HCEC 1CT (cell line): Measurements from ENCODE around the gene FBXL22.

Experiments
- DNase-seq: peaks from one replicate; pipeline ENCODE4 v3.0.0-alpha.2; 2017

Gene FBXL22

GRCh38 chr15:63593705-63594671 lies 3.2 kb upstream of the FBXL22 start:
- DNase-seq: no peak

GRCh38 chr15:63595065-63595464 lies 2.1 kb upstream of the FBXL22 start:
- DNase-seq: no peak

DNA sequence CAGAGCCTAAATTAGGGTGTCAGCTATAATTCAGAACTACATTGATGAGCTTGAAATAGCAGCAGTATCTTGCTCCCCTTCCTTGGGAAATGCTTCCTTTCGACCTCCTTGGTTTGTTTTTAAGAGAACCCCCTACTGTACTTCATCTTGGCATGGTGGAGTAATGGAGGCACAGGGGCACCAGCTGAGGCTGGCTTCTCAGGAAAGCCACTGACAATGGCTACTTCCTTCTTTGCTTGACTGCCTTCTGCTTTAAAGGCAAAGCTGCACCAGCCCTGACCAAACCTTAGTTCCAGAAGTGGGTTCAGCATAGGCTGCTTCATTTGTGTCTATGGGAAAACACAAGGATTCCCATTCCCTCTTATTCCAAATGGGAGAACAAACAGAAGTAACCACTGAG lies 1.5 kb upstream of the FBXL22 start:
- DNase-seq: no peak

- no peak for DNase-seq
Measured at GRCh38 chr15:63596676-63597037, 530 bp upstream of the FBXL22 start.

DNA sequence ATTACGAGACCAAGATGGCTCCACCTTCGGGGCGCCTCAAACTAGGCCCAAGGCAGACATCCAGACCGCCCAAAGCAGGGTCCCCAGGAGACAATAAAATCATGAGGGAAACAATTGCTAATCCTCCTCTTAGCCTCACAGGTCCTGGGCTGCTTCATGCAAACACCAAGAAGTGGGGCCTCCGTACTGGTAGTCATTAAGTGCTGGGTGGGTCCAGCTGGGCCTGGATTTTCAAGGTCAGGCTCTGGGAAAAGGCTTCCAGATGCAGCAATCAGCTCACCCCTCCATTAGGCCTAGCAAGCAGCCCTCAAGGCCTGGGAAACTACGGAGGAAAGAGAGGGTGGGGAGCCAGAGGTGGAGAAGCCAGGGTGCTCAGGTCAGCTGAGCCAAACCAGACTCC lies 634 bp downstream of the FBXL22 start:
- DNase-seq: no peak

DNA sequence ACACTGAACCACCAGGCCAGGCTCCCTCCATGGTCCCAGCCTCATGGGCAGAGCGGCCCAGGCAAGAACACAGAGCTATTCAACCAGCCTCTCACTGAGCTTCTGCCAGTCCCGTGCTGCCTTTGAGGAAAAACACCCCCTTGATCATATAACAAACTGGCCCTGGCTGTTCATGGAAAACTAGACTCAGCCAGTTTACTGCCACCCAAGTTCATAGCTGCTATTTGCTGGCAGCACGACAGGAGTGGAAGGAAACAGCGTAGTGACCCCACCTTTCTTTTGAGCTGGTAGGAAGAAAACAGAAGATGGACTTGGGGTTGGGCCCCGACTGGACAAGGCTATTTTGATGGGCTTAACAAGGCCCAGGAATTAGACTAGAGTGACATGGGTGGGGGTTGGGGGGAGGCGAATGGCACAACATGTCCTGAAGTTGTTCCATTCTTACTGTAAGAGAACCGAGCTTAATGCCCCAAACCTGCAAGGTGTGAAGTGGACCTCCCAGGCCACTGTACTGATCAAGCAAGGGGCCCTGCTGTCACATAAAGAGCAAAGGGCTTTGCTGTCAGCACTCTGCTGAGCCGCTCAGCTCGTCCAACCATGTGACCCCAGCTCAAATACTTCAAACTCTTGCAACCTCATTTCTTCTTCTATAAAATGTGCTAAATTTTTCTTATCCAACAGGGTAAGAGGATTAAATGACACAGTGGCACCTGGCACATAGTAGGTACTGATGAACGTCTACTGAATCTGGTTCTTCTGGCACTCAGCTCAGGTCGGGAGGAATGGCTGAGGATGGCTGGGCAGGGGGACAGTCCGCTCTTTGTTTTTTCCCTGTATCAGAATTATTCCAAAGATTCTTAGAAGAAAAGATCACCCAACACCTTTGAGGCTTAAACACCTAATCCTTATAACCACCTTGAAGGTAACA lies 1.6 kb downstream of the FBXL22 start:
- no peak for DNase-seq

DNA sequence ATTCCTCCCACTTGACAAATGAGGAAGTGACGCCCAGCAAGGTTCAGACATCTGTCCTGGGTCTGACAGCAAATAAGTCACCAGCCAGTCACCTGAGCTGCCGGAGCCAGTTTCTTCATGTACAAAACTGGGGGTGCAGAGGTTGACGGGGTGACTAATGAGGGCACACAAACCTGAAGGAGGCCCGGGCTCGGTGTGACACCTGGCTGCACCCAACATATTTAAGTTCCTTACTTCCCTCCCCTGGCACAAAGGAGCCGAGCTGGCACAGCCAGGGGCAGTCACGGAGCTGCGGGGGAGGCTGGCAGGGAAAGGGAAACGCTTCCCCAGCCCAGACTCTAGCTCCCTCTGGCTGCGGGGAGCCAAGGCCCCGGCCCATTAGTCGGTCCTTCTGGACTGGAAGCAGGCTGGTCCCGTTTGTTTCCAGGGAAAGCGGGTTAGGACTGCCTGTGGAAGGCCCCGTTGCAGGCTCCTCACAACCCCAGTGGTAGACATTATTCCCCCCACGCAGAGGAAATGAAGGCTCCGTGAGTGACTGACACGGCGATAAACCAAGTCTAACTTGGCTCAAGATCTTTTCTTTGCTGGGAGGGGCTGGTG lies 2.3 kb downstream of the FBXL22 start:
- peak; percentile 30 for DNase-seq

- no peak for DNase-seq
Measured at GRCh38 chr15:63600001-63600615, 2.9 kb downstream of the FBXL22 start.

- DNase-seq: peak; percentile 96
Measured at GRCh38 chr15:63600616-63601025, 3.4 kb downstream of the FBXL22 start.

- no peak for DNase-seq
Measured at GRCh38 chr15:63601026-63601703, 4.0 kb downstream of the FBXL22 start.

- no peak for DNase-seq
Measured at GRCh38 chr15:63601704-63602185, 4.6 kb downstream of the FBXL22 start.

GRCh38 chr15:63602595-63602994 lies 5.4 kb downstream of the FBXL22 start:
- DNase-seq: no peak

DNA sequence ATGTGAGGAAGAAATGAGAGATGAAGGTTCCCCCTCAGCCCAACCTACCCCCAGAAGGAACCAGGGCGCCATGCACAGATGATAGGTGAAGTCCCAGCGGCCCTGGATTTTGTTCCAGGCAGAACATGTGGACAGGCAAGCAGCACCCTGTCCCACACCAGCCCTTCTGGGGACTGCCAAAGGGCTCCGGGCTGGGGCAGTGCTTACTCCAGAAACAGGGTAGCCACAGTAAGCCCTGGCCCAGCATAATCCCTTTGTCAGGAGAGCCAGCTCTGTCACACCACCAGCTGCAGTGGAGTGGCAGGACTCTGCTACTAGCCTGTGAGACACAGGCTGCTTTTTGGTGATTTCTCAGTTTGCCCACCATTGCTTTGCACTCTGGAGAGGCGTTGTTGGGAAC lies 6.3 kb downstream of the FBXL22 start:
- no peak for DNase-seq

GRCh38 chr15:63604281-63604680 lies 7.1 kb downstream of the FBXL22 start:
- no peak for DNase-seq

DNA sequence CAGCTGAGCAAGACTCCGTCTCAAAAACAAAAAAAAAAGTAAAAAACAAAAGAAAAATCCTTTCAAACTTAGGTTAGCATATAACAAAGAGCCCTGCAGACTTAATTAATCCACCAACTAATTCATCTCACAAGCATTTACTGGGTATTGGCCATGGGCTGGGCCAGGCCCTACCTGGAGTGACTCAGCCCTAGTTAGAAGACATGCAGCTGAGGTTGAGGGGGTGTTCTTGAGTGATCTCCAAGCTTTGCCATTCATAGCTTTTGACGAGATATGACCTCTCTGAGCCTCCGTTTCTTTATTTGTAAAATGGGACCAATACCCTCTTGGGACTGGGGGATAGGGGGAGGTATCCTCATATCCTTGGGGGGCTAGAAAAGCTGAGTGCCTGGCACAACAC lies 7.8 kb downstream of the FBXL22 start:
- DNase-seq: no peak

DNA sequence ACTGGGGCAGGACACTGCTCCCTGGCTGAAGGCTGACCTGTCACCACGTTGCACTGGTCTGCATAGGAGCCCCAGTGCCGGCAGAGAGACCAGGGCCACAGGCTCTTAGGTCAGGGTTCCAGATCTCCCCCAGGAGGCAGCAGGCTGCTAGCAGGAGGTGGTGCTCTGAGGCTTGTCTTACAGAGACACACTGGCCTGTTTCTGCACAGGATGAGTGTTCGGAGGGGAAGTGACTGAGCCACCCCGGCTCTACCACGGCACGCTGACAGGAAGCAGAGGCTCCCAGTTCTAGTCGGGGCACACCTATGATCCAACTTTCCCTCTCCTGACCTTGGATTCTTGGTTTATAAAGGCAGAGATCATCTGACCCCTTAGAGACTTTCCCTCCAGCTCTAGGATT lies 8.6 kb downstream of the FBXL22 start:
- DNase-seq: no peak

GRCh38 chr15:63606308-63606707 lies 9.1 kb downstream of the FBXL22 start:
- DNase-seq: no peak

DNA sequence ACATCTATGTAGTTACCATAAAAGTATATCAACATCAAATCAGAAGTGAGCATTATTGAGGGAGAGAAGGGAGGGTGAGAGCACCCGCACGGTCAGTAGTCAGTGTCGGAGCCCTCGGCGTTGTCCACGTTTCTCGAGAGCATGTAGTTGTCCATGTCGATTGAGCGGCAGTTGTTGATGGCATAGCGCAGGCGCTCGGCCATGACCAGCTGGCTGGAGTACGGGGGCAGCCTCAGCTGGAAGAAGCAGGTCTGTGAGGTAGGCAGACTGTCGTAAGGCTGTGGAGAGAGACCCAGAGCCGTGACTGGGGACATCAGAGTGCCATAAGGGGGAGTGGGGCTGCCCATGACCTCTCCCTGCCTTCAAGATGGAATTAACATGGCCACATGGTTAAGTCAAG lies 11.8 kb downstream of the FBXL22 start:
- DNase-seq: no peak

GRCh38 chr15:63609448-63609847 lies 12.3 kb downstream of the FBXL22 start:
- no peak for DNase-seq

GRCh38 chr15:63610209-63610841 lies 13.1 kb downstream of the FBXL22 start:
- DNase-seq: peak; percentile 77

- no peak for DNase-seq
Measured at GRCh38 chr15:63611177-63611576, 14.0 kb downstream of the FBXL22 start.

GRCh38 chr15:63612300-63612699 lies 15.1 kb downstream of the FBXL22 start:
- no peak for DNase-seq
